ENCODE measurements around the gene ZNF785. TPM values are rescaled to one million over a fixed set of nuclear protein-coding genes. Genes with fewer than 3 reads are reported as not detected.
"Not testable (repeated sequence)": the region's sequence is repeated elsewhere in the genome, so short reads cannot be mapped to it uniquely, and the experiment has no call there.

The ZNF785 gene
- total RNA-seq, 2 donors from 2014 or later = 8.2 to 9.8 TPM

- intact Hi-C loops (cut with DNase I) = loop anchor here in 1 of 2 donors (10.0 kb wide), 1 partner anchor 150 kb away; no protein-coding TSS in a partner anchor
- no peak for ATAC-seq
- DNase-seq = peak; percentile 33
These were observed 19.7 kb upstream of the ZNF785 start for GRCh38 chr16:30605158-30605557.

DNA sequence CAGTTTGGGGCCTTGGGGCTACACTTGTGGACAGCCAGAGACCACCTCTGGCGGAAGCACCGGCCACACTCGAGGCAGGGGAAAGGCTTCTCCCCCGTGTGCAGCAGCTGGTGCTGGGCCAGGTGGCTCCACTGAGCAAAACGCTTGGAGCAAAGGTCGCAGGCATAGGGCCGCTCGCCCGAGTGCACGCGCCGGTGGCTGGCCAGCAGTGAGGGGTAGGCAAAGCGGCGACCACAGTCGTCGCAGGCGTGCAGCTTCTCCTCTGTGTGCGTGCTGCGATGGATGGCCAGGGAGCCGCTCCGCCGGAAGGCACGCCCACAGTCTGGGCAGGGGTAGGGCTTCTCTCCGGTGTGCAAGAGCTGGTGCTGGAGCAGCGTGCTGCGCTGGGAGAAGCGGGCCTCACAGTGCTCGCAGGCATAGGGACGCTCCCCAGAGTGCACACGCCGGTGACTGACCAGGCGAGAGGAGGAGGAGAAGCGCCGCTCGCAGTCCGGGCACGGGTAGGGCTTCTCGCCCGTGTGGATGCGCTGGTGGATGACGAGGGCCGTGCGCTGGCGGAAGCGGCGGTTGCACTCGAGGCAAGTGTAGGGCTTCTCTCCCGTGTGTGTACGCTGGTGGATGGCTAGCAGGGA is 18.9 kb upstream of the ZNF785 start:
- intact Hi-C loops (cut with DNase I) = loop anchor here in 1 of 2 donors (10.0 kb wide), 1 partner anchor 150 kb away; no protein-coding TSS in a partner anchor
- ATAC-seq (no peak), DNase-seq (no peak)

GRCh38 chr16:30603945-30604315 is 18.4 kb upstream of the ZNF785 start:
- ATAC-seq (no peak), DNase-seq (no peak)
- intact Hi-C loops (cut with DNase I) = loop anchor here in 1 of 2 donors (10.0 kb wide), 1 partner anchor 149 kb away; no protein-coding TSS in a partner anchor

DNA sequence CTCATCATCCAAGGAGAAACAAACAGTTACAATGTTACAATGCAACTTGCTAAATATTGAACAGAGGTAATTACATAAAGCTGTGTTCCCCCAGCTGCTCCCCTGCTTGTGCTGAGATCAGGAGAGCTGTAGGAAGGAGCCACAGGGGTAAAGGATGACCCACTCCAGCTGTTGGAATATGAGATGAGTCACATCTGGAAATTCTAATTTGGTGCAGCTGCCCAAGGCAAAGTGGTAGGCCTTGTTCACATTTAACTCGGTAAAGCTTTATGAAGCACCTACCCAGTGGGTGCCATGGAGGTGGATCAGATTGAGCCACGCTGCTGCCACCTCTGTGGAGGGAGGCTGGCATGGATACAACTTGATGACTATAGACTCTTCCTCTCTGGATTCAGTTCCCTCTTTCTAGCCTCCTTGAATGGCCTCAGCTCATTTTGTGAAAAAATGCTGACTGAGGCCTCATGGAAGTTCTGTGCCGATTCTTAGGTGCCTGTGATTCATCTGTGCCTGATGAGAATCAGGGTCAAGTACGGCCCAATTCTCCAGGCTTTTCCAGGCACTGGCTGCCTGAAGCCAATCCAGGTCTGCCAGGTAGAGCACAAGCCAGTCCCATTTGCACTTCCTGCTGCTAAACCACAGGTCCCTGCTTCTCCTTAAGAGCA is 17.2 kb upstream of the ZNF785 start:
- peak in 1 of 2 donors; percentile 51 for ATAC-seq
- no peak for DNase-seq
- intact Hi-C loops (cut with DNase I) = loop anchor here in 1 of 2 donors (10.0 kb wide), 1 partner anchor 148 kb away; no protein-coding TSS in a partner anchor

- DNase-seq = no peak
- ATAC-seq = no peak
- intact Hi-C loops (cut with DNase I) = loop anchor here in 1 of 2 donors (10.0 kb wide), 1 partner anchor 147 kb away; no protein-coding TSS in a partner anchor
These were observed 16.5 kb upstream of the ZNF785 start for GRCh38 chr16:30601966-30602365.

- no peak for DNase-seq
- intact Hi-C loops (cut with DNase I) = loop anchor here in 1 of 2 donors (10.0 kb wide), 1 partner anchor 146 kb away; no protein-coding TSS in a partner anchor
These were observed 15.4 kb upstream of the ZNF785 start for GRCh38 chr16:30600929-30601328.

DNA sequence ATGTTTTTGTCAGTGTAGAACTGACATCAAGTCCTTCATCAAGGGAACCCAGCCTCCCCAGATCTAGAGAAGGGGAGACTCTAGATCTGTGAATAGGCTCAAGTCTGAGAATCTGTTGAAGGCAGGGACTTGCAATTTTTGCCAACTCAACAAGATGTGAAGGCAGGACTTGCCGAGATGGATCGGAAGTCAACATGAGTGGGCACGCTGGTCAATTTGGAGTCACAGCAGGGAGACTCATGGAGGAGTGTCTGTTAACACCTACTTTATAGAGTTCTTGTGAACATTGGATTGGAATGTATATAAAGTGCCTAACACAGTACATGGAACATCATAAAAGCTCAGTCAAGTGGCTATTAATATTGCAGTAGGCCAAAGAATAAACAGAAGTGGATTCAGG is 14.7 kb upstream of the ZNF785 start:
- no peak for DNase-seq
- no peak for ATAC-seq
- intact Hi-C loops (cut with DNase I) = loop anchor here in 1 of 2 donors (10.0 kb wide), 1 partner anchor 145 kb away; no protein-coding TSS in a partner anchor

More at GRCh38 chr16:30600929-30601328, 15.4 kb upstream of the ZNF785 start:
- ATAC-seq = no peak

DNA sequence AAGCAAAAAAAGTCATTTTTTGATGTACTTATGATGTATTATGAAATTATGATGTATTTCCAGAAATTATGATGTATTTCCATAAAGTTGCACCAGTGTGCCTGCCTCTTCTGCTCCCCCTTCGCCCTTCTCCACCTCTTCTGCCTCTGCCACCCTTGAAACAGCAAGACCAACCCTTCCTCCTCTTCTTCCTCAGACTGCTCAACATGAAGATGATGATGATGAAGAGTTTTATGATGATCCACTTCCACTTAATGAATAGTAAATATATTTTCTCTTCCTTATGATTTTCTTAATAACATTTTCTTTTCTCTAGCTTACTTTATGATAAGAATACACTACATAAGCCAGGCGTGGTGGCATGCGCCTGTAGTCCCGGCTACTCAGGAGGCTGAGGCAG is 7.4 kb upstream of the ZNF785 start:
- no peak for ATAC-seq
- intact Hi-C loops (cut with DNase I) = no loop called here
- no peak for DNase-seq

DNA sequence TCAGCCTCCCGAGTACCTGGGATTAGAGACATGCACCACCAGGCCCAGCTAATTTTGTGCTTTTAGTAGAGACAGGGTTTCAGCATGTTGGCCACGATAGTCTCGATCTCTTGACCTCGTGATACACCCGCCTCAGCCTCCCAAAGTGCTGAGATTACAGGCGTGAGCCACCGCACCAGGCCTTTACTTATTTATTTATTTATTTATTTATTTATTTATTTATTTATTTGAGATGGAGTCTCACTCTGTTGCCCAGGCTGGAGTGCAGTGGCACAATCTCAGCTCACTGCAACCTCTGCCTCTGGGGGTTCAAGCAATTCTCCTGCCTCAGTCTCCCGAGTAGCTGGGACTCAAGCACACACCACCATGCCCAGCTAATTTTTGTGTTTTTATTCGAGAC is 5.4 kb upstream of the ZNF785 start:
- ATAC-seq; DNase-seq; intact Hi-C loops (cut with DNase I): not testable (repeated sequence)

DNA sequence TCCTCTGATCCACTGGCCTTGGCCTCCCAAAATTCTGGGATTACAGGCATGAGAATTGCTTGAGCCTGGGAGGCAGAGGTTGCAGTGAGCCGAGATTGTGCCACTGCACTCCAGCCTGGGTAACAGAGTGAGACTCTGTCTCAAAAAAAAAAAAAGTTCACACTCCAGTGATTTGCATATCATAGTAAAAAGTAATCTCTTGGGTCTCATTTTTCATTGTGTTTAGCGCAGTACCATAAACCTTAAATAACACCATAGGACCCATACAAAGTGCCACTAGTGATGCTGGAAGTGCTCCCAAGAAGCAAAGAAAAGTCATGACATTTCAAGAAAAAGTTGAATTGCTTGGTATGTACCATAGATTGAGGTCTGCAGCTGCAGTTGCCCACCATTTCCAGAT is 4.1 kb upstream of the ZNF785 start:
- intact Hi-C loops (cut with DNase I) = loop anchor here in 1 of 2 donors (10.0 kb wide), 1 partner anchor 45 kb away; no protein-coding TSS in a partner anchor
- DNase-seq, ATAC-seq: not testable (repeated sequence)

DNA sequence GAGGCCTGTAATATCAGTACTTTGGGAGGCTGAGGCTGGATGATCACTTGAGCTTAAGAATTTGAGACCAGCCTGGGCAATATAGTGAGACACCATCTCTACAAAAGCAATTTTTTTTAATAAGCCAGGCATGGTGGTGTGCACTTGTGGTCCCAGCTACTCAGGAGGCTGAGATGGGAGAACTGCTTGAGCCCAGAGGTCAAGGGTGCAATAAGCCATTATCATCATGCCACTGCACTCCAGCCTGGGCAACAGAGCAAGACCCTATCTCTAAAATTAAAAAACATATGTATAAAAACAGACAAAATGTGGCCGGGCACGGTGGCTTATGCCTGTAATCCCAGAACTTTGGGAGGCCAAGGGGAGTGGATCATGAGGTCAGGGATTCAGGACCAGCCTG is 3.2 kb upstream of the ZNF785 start:
- intact Hi-C loops (cut with DNase I) = loop anchor here in 1 of 2 donors (10.0 kb wide), 1 partner anchor 46 kb away; no protein-coding TSS in a partner anchor
- ATAC-seq (no peak), DNase-seq (no peak)

DNA sequence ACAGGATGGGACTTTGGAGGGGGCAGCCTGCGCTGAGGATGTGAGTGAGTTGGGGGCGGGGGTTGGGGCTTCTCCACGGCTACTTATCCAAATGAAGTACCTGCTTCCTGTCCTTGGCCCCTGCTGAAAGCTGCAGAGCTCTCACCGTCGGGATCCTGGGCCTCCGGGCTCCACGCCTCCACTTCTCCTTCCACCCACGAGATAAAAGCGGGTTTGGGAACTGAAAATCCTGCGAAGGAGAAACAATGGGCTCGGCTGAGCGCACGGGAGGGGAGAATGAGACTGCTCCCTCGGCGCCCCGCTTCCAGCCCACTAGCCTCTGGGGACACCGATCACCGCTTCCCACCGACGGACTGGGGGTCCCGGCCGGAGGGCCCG is 486 bp downstream of the ZNF785 start:
- DNase-seq (no peak), ATAC-seq (peak in 1 of 2 donors; percentile 35)
- intact Hi-C loops (cut with DNase I) = loop anchor here in 1 of 2 donors (1.0 to 10.0 kb wide), 2 partner anchors 27 to 50 kb away; partner anchors contain the start of gene ZNF764

GRCh38 chr16:30582611-30583340 is 2.7 kb downstream of the ZNF785 start:
- no peak for ATAC-seq
- intact Hi-C loops (cut with DNase I) = loop anchor here in 1 of 2 donors (10.0 kb wide), 1 partner anchor 52 kb away; no protein-coding TSS in a partner anchor
- peak; percentile 22 for DNase-seq

DNA sequence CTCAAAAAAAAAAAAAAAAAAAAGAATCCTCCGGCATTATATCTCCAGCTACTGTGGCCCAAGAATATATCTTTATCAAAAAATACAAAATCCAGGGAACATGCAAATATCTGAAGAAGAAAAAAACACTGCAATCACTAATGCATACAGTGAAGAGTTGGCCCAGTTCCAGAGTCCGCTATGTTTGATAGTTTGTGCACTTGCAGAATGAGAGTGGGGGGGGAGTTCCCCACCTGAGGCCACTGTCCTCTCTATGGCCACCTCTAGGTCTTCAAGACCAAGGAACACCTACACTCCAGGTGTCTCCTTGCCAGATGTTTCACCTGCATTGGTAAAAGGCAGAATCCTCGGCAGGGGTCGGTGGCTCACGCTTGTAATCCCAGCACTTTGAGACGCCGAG is 4.0 kb downstream of the ZNF785 start:
- intact Hi-C loops (cut with DNase I) = loop anchor here in 1 of 2 donors (10.0 kb wide), 1 partner anchor 53 kb away; no protein-coding TSS in a partner anchor
- ATAC-seq (no peak), DNase-seq (no peak)

DNA sequence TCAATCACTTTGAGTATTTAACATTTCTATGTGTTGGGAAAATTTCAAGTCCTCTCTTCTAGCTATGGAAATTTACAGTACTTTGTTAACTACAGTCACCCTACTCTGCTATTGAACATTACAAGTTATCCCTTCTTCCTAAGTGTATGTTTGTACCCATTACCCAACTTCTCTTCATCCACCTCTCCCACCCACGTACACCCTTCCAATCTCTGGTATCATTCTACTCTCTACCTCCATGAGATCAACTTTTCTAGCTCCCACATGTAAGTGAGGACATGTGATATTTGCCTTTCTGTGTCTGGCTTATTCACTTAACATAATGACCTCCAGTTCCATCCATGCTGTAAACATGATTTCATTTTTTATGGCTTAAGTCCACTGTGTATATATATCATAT is 10.8 kb downstream of the ZNF785 start:
- intact Hi-C loops (cut with DNase I) = loop anchor here in 1 of 2 donors (5.0 kb wide), 1 partner anchor 47 kb away; the partner anchor contains the start of gene ZNF768
- ATAC-seq (no peak), DNase-seq (no peak)

- DNase-seq (peak; percentile 96), ATAC-seq (peak; percentile 90 to 93)
- intact Hi-C loops (cut with DNase I) = loop anchor here in 1 of 2 donors (5.0 kb wide), 1 partner anchor 44 kb away; the partner anchor contains the start of gene ZNF768
These were observed 13.8 kb downstream of the ZNF785 start, which contains the start of gene ZNF688 for GRCh38 chr16:30571445-30572322. TSS of gene ZNF688 (minus strand) at chr16:30571714. CDS start at chr16:30571629, 85 bp downstream.

DNA sequence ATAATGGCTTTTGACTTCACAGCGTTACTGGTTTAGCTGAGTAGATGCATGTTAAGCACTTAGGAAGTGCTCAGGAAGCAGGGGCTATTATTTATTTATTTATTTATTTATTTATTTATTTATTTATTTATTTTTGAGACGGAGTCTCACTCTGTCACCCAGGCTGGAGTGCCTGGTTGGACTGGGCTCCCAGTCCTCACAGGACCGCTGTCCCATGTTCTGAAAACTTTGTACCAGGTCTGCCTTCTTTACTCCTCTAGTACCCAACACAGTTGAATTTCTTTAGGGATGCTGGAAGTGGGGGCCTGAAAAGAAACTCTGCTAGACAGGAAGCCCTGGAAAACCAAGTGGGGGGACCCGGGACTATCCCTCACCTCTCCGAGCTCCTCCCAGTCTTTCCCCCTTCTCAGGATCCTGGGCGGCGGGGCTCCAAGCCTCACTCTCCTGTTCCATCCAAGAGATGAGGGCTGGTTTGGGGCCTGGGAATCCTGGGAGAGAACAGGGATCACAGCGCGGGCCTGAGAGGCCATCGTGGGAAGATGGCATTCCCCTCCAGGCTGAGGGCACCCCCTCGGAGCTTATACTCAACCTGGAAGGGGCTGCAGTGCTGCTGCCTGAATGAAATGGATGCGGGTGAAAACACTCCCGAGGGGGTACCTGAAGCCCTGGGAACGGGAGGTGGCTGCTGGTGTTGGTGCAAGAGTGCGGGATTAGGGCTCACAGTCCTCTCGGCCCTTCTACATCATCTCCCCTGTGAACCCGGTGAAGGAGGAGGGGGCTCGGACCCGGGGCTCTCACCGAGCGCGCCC is 14.7 kb downstream of the ZNF785 start:
- ATAC-seq (peak; percentile 15 to 18), DNase-seq (peak; percentile 36)
- intact Hi-C loops (cut with DNase I) = loop anchor here in 1 of 2 donors (5.0 kb wide), 1 partner anchor 44 kb away; the partner anchor contains the start of gene ZNF768

Measured in left cardiac atrium (tissue), 4 donors.